GM06990 (cell line): ENCODE measurements around the gene ARHGAP15.

Source experiments
- DNase-seq: peaks from one replicate; pipeline ENCODE4 v3.0.0-alpha.2; 2011; ENCODE audit not compliant: insufficient read length; ENCODE audit errors: extremely low read depth
- H3K27me3 ChIP-seq: replicated peaks from 2 replicates; pipeline ENCODE4 v1.6.0; 2011; ENCODE audit warnings: low read length; ENCODE audit not compliant: control insufficient read depth, insufficient read depth
- H3K36me3 ChIP-seq: 2 replicates; pipeline ENCODE4 v1.5.1; 2011; ENCODE audit warnings: low read length; ENCODE audit not compliant: control insufficient read depth, insufficient read depth
- H3K4me3 ChIP-seq: replicated peaks from 2 replicates; pipeline ENCODE4 v1.5.1; 2011; ENCODE audit warnings: low read depth, mild to moderate bottlenecking, control low read depth, low read length
- CTCF ChIP-seq: IDR thresholded peaks from 2 replicates; pipeline ENCODE4 v1.5.1; 2011; ENCODE audit warnings: low read length, control low read depth, mild to moderate bottlenecking, inconsistent platforms; ENCODE audit not compliant: insufficient read depth, poor library complexity, severe bottlenecking

The ARHGAP15 gene

GRCh38 chr2:143138292-143138691 is 9.1 kb downstream of the ARHGAP15 start:
- TF ChIP-seq CTCF, result no peak
- no peak for DNase-seq
- no peaks in the 10 kb centered on the region for H3K27me3 ChIP-seq
- no peak overlapping the region for H3K4me3 ChIP-seq
- H3K36me3 ChIP-seq, result no peaks in the 10 kb centered on the region

GRCh38 chr2:143139835-143140393 is 10.7 kb downstream of the ARHGAP15 start:
- TF ChIP-seq CTCF, result no peak
- DNase-seq, result no peak
- Histone ChIP-seq H3K36me3 (no peaks in the 10 kb centered on the region), H3K4me3 (peak overlapping the region; percentile 39), H3K27me3 (no peaks in the 10 kb centered on the region)

DNA sequence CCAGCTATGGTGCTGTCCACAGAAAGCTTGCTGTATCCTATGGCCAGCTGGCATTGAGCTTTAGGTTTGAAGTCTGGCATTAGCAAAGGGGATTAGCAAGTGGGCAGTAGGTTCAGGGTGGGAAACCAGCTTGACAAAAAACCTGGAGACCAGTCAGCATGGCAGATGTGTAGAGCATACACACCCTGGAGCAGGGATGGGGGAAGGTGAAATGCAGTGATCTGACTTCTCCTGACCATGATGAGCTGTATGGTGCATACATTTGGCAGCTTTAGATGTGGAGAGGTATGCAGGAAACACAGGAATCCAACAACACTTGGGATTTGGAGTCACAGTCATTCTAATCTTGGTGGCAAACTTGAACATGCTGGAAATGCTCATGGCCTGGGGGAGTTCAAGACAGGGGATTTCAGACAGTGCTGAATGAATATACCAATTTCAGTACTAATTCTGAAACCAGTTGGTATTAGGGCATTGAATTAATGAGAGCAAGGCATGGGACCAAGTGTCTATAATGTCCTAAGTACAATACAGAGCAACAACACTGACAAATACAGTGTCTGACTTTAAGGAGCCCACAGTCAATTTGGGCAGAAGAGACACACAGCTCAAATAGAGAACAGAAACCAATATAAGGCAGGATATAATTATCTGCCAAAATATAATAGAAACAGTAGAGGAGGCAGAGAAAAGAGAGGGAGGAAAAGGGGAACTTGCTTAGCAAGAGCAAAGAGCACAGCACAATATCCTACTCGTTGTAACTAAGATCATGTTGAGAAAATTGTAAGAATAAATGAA is 11.8 kb downstream of the ARHGAP15 start:
- peak; percentile 57 for DNase-seq

DNA sequence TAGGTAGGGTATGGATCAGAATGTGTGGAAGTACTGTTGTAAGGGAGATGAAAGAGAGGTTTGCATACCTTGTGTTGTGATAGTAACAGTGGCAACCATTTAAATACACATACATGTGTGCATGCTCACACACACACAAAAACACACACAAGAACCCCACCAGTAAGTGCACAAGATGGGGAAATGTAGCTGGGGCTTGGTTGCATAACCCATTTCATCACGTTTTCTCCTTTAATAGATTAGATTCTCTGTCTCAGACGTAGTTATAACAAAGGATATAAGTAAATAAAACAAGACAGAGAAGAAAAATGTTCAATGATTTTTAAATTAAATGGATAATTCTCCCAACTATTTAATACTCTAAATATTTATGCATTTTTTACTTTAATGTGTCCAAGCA is 13.4 kb downstream of the ARHGAP15 start:
- H3K36me3 ChIP-seq, result no peaks in the 10 kb centered on the region; the same call in 1 of the 2 replicates

More for the DNA sequence above, 11.8 kb downstream of the ARHGAP15 start:
- no peak for TF ChIP-seq CTCF
- H3K4me3 ChIP-seq, result peak overlapping the region; percentile 39; the same call in 1 of the 2 replicates
- no peaks in the 10 kb centered on the region; the same call in 1 of the 2 replicates for H3K36me3 ChIP-seq
- no peaks in the 10 kb centered on the region for H3K27me3 ChIP-seq

DNA sequence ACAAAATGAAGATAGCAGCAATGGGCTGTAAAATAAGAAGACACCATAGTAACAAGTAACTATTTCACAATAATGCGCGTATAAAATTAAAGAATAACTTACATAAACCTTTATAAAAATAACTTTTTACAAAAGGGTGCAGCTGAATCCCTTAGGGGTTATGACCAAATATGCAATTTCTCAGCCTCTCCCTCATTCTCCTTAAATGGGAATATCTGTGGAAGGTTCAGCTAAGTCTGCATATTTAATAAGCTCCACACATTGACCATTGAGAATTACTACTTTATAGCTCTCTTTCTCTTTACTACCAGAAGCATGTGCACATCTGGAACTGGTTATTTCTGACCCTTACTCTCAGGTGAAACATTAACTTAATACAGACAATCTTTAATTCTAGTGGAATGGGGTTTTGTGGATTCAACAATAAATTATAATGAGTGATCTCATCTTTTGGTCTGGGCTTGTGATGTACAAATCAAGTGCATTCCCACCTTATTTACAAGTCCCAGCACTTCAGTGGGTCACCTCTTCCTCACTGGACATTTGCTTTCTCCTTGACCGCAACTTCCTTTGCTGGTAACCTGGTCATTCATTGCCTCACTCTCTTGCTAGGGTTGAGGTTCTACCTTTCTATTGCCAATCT is 15.7 kb downstream of the ARHGAP15 start:
- DNase-seq, result no peak
- Histone ChIP-seq H3K27me3 (no peaks in the 10 kb centered on the region), H3K36me3 (no peaks in the 10 kb centered on the region; the same call in 1 of the 2 replicates), H3K4me3 (no peak overlapping the region)
- no peak for TF ChIP-seq CTCF

More for the DNA sequence above, 13.4 kb downstream of the ARHGAP15 start:
- Histone ChIP-seq H3K27me3 (no peaks in the 10 kb centered on the region), H3K4me3 (no peak overlapping the region)
- DNase-seq, result no peak
- no peak for TF ChIP-seq CTCF
